Measurements from ENCODE around the gene SLF2.

DNA sequence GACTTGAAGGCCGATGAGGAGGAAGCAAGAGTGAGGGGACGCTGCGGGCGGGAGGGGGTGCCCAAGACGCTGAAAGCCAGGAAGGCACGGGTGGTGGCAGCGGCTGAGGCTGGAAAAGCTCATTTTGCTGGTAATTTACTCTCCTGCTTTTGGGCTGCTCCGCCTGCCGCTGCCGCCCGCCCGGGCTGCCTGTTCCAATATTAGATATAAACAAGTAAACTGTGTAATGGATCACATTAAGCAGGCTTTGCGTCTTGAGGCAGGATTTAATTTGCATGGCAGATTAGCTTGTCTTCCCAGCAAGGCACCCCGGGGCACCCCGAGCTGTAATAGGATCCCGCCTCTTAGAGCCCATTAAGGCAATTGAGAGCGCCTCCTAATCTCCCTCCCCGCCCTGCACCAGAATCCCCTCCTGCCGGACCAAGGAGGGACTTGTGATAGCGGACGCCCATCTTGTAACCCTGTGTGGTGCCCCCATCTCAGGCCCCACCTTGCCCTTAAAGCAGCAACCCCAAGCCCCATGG lies 46.1 kb upstream of the SLF2 start:
- TF ChIP-seq, protein P1, sequence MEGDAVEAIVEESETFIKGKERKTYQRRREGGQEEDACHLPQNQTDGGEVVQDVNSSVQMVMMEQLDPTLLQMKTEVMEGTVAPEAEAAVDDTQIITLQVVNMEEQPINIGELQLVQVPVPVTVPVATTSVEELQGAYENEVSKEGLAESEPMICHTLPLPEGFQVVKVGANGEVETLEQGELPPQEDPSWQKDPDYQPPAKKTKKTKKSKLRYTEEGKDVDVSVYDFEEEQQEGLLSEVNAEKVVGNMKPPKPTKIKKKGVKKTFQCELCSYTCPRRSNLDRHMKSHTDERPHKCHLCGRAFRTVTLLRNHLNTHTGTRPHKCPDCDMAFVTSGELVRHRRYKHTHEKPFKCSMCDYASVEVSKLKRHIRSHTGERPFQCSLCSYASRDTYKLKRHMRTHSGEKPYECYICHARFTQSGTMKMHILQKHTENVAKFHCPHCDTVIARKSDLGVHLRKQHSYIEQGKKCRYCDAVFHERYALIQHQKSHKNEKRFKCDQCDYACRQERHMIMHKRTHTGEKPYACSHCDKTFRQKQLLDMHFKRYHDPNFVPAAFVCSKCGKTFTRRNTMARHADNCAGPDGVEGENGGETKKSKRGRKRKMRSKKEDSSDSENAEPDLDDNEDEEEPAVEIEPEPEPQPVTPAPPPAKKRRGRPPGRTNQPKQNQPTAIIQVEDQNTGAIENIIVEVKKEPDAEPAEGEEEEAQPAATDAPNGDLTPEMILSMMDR (IDR thresholded peaks at IDR 0.05): no peak
- TF ChIP-seq EP300 (IDR thresholded peaks at IDR 0.05) (no peak), POLR2A (IDR thresholded peaks at IDR 0.05) (no peak)
